ENCODE data around the gene EVI5.
A peak's percentile ranks its signal among the peaks of the same experiment; 100 is the strongest.

Gene EVI5

DNA sequence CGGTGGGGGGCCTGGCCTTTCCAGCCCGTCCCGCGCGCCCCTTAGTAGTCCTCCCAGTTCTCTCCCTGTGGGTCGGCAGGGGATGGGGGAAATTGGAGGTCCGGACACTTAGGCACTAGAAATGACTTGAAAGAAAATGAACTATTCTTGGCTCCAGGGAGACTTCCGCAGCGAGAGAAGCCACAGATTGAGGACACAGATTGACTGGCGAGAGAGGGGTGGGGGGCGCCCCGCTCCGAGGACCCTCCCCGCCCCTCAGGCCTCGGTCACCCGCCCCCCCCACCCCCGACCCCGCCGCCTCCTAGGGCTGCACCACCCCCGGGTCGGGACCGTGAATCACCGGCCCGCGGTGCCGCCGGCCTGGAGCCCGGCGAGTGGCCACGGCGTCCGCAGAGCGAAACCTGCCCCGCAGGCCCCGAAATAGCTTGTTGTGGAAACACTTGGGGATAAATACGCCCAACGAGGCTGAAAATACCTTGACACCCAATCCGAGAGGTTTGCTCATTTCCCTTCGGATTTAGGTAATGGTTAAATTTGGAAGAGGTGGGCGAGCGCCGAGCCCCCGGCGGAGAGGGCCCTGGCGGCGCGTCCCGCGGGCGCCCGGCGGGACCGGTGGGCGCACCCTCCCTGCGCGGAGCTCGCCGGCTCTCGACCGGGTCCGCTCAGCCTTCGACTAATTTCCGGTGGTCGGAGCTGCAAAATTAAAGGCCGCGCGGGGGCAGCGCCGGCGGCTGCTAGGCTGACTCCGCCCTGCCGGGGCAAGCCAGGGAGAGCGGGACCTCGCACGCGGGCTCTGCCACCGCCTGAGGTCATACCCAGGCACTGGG is 298.4 kb downstream of the EVI5 start, which contains the start of gene GFI1:
GFI1 (minus strand) TSS at position 675 of the 827 bp plus-strand sequence. CDS start 3,438 bp downstream, outside the sequence.
- FAIRE-seq: no peak
- TF ChIP-seq CTCF (IDR thresholded peaks at IDR 0.05; ENCODE audit: insufficient read depth, missing control alignments): no peak
- DNase-seq (ENCODE audit: insufficient read length, low spot score): no peak

DNA sequence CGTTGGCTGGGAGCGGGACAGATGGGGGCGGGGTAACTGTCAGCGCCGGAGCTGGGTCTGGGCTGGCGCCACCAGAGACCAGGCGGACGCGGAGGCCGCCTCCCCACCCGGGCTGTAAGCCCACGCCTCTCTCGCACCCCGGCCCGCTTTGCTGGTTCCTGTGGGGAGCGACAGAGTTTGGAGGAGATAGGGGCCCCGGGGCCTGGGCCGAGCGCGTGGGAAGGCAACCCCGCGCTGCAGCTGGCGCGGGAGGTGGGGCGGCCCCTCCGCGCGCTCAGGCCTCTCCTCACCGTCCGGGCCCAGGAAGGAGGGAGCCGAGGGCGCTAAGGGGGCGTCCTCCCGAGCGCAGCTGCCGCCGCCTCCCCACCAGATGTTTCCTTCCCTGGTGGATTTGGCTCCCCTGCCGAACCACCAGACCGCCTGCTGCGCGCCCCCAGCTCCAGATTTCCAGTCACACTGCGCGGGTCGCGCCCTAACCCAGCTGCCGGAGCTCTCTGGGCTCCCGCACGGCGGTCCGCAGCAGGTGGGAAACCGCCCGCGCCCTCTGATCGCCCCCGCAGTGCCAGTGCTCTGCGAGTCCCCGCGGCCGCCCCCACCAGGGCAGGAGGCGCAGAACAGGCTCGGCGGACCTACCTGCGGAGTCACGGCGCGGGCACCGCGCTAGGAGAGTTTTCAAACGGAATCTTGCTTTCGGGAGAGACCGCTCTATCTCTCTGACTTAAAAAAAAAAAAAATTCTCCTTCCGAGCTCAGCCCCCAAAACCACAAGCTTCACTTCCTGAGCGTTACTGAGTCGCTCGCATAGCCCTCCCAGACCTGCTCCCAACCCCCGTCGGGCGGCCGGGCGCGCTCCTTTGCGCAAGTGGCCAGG is 299.3 kb downstream of the EVI5 start:
- FAIRE-seq: no peak
- DNase-seq (ENCODE audit: insufficient read length, low spot score): no peak
- peak; percentile 4 for TF ChIP-seq CTCF (IDR thresholded peaks at IDR 0.05; ENCODE audit: insufficient read depth, missing control alignments)

GRCh38 chr1:92484472-92485380 is 300.2 kb downstream of the EVI5 start:
- no peak for FAIRE-seq
- no peak for DNase-seq (ENCODE audit: insufficient read length, low spot score)
- TF ChIP-seq CTCF (IDR thresholded peaks at IDR 0.05; ENCODE audit: insufficient read depth, missing control alignments): no peak

DNA sequence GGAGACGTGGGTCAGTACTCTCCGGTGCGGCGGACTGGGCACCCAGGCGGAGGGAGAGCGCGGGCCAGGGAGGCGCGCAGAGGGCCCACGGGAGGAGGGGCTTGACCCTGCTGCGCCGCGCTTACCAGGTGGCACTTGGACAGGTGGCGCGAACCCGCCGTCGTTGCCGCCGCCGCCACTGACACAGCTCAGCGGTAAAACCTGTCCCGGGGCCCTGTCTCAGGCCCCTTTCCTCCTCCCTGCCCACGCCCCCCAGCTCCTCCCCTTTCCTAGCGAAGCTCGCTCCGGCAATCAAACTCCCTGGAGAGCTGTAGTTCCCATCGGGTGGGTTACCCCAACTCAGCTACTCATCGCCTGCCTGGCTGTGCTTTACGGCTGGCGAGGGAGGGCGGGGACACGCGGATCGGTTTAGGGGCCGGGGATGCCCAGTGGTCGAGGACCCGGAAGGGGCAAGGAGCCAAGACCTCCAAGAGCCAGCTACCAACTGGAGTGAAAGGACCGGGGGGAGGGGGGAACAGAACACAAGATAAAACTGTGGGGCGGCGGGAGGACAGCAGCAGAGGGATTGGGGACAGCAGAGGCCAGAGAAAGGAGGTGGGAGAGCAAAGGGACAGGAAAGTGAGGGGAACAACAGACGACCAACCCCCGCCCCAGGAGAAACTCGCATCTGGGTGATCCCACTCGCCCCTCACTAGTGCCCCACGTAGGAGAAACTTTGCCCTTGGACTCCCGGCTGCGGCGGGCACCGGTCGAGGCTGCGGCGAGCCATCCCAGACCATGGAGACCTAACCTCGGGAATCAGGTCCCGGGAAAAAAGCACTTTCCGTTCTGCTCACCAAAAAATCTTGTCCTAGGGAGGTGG is 301.1 kb downstream of the EVI5 start:
- no peak for TF ChIP-seq CTCF (IDR thresholded peaks at IDR 0.05; ENCODE audit: insufficient read depth, missing control alignments)
- DNase-seq (ENCODE audit: insufficient read length, low spot score) (no peak), FAIRE-seq (no peak)

DNA sequence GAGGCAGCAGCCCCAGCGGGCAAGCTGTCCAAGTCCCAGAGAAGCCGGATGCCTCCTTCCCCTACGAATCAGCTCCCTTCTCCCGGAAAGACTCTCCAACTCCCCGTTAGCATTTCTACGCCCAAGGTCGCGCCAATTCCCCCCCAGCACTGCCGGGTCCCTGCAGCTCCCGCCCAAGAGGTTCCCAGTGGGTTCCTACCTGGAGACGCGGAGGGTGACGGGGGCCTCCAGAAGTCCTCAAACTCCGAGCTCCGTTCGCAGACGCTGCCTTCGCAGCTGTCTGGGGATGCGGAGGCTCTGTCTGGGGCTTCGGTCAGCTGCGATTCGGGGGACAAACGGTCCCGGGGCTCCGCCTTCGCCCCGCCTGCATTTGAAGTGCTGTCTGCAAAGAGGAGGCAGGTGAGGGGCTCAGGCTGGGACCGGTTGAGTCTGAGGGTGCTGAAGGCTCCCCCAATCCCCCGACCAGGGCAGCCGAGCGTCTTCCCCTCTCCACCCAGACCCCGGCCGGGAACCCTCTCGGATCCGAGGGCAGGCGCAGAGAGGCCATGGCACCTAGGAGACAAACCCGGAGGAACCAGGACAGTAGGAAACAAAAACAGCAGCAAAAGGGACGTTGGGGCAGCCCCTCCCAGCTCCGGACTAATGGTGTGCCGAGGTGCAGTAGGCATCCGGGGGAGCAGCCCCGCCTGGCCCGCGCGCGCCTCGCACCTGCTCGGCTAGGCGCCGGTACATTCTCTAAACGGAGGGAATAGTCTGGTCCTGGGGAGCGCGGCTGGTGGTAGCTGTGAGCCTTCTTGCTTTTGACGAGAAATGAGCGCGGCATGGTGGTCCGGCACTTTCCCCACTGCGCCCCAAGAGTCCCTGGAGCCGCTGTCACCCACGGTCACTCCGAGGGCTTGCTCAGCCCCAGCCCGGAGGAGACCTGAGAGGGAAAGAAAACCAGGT is 302.0 kb downstream of the EVI5 start:
- DNase-seq (ENCODE audit: insufficient read length, low spot score) (no peak), FAIRE-seq (no peak)
- TF ChIP-seq CTCF (IDR thresholded peaks at IDR 0.05; ENCODE audit: insufficient read depth, missing control alignments): no peak

Measured in D721Med (cell line).